Muscle of leg (tissue), 11 donors: ENCODE results near the gene ZBP1. TPM values are rescaled to one million over a fixed set of nuclear protein-coding genes. Genes with fewer than 3 reads are reported as not detected.

ENCODE experiments used
- DNase-seq: peaks from one replicate; pipeline ENCODE4 v3.0.0; 2013
- H3K27ac ChIP-seq: one replicate; pipeline ENCODE4 v1.5.1; 2013; ENCODE audit warnings: mild to moderate bottlenecking, low read length, control low read depth
- H3K27me3 ChIP-seq: one replicate; pipeline ENCODE4 v1.6.1; 2013; ENCODE audit warnings: low read length; ENCODE audit not compliant: control insufficient read depth, insufficient read depth
- H3K36me3 ChIP-seq: one replicate; pipeline ENCODE4 v1.6.1; 2013; ENCODE audit warnings: low read length; ENCODE audit not compliant: control insufficient read depth, insufficient read depth
- H3K4me1 ChIP-seq: one replicate; pipeline ENCODE4 v1.6.1; 2013; ENCODE audit warnings: low read length; ENCODE audit not compliant: control insufficient read depth, insufficient read depth
- H3K4me3 ChIP-seq: one replicate; pipeline ENCODE4 v1.5.1; 2013; ENCODE audit warnings: low read length, control low read depth
- H3K9me3 ChIP-seq: replicated peaks from 2 replicates; pipeline ENCODE4 v1.6.1; 2013; ENCODE audit warnings: low read depth, low read length; ENCODE audit not compliant: control insufficient read depth
- WGBS: methylation state at CpG from one replicate; pipeline ENCODE4 v1.1.5; 2013; ENCODE audit warnings: missing lambda C conversion rate; ENCODE audit not compliant: insufficient coverage; 5-methylcytosine and 5-hydroxymethylcytosine counted together
- polyA plus RNA-seq, 8 donors: library from polyadenylated mRNA; unstranded; fragments of 120-200 nt; gene quantifications; one replicate each; pipeline versions ENCODE4 v1.2.1 to v1.2.3, GENCODE V29; 2013; ENCODE audit warnings: inconsistent platforms in 1 of 8, low replicate concordance in 1 of 8; ENCODE audit not compliant: insufficient read length in 8 of 8, insufficient read depth in 1 of 8
- total RNA-seq: library from RNA; stranded (reverse); fragments of 120-200 nt; gene quantifications from one replicate; pipeline ENCODE4 v1.2.4, GENCODE V29; 2013

Gene ZBP1
- total and polyA plus RNA-seq, 9 donors = 0.04 to 0.18 (median 0.11) TPM; not detected in 3

GRCh38 chr20:57570145-57570850, 49.9 kb downstream of the ZBP1 start:
- H3K27me3 ChIP-seq = peaks cover 18% of the 10 kb centered on the region
- no peak overlapping the region for H3K27ac ChIP-seq
- H3K9me3 ChIP-seq = no peaks in the 10 kb centered on the region
- no peak overlapping the region for H3K4me3 ChIP-seq
- WGBS = 56% methylated on average over 15 of the region's 20 CpGs
- DNase-seq = no peak
- peaks cover 6% of the 10 kb centered on the region for H3K4me1 ChIP-seq
- no peaks in the 10 kb centered on the region for H3K36me3 ChIP-seq

- 85% methylated on average over 10 of the region's 12 CpGs for WGBS
- Histone ChIP-seq H3K27ac (no peak overlapping the region), H3K9me3 (no peaks in the 10 kb centered on the region), H3K36me3 (no peaks in the 10 kb centered on the region), H3K27me3 (peaks cover 19% of the 10 kb centered on the region), H3K4me1 (peaks cover 6% of the 10 kb centered on the region), H3K4me3 (no peak overlapping the region)
- DNase-seq = no peak
Measured at GRCh38 chr20:57568960-57569359, 51.3 kb downstream of the ZBP1 start.

GRCh38 chr20:57568088-57568896, 51.9 kb downstream of the ZBP1 start:
- no peak for DNase-seq
- no peaks in the 10 kb centered on the region for H3K9me3 ChIP-seq
- WGBS = 73% methylated on average over 12 of the region's 13 CpGs
- no peaks in the 10 kb centered on the region for H3K36me3 ChIP-seq
- H3K27ac ChIP-seq = no peak overlapping the region
- H3K27me3 ChIP-seq = peaks cover 16% of the 10 kb centered on the region
- no peak overlapping the region for H3K4me3 ChIP-seq
- peaks cover 6% of the 10 kb centered on the region for H3K4me1 ChIP-seq

DNA sequence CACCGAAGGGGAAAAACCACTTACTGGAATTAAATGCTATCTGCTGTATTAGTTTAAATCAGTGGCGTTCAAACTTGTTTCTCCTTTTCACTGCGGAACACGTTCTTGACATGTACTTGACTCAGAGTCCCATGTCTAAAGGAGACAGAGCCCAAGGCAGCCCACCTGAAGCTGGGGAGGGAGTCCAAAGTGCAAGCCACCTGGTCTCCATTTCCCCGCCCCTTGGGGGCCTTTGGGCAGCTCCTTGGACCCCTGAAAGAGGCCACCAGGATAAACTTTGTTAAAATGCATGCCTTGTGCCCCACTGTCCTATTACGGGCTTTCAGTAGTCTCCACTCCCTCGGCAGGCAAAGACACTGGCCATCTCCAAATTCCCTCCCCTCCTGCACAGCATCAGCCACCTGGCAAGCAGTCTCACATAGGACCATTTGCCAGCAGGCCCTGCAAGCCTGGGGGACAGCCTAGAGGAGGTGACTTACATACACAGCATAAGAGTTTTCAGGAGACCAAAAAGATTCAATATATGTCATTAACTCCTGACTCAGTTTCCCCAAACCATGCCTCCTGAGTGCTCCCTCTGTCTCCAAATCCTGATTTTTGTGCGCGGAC, 52.7 kb downstream of the ZBP1 start:
- H3K27ac ChIP-seq = no peak overlapping the region
- peaks cover 6% of the 10 kb centered on the region for H3K4me1 ChIP-seq
- H3K36me3 ChIP-seq = no peaks in the 10 kb centered on the region
- H3K4me3 ChIP-seq = no peak overlapping the region
- peaks cover 16% of the 10 kb centered on the region for H3K27me3 ChIP-seq
- no peaks in the 10 kb centered on the region for H3K9me3 ChIP-seq
- DNase-seq = no peak
- WGBS = 75% methylated on average over 7 of the region's 9 CpGs

DNA sequence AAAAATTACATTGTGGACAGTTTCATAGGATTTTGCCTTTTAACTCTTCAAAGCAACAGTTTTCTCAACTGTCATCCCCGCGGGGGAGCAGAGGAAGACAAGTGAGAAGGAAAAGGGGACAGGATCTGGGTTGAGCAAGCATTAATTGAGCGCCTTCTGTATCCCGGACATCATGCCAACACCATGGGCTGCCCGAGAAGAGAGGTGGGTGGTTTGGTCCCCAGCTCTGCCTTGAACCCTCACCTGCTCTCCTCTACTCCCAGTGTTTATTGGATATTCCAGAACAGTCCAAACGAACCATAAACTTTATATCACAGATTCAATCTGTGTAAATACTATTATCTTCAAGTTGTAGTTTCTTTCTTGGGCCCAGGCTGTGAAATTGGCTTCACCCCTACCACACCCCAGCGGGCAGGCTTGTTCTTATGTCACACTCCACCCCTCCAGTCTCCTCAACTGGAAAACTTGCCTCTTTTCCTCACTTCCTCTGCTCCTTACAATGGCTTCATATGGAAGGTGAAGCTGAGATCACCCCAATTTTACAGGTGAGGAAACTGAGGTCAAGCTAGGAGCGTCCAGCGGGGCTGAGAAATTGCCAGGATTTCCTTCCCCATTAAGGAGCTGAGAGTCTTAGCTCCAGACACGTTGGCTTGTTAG, 53.3 kb downstream of the ZBP1 start:
- H3K27ac ChIP-seq = no peak overlapping the region
- peaks cover 6% of the 10 kb centered on the region for H3K4me1 ChIP-seq
- no peaks in the 10 kb centered on the region for H3K36me3 ChIP-seq
- WGBS = 63% methylated on average over 5 of the region's 10 CpGs
- DNase-seq = no peak
- no peaks in the 10 kb centered on the region for H3K9me3 ChIP-seq
- H3K4me3 ChIP-seq = no peak overlapping the region
- H3K27me3 ChIP-seq = peaks cover 16% of the 10 kb centered on the region

GRCh38 chr20:57566399-57566798, 53.8 kb downstream of the ZBP1 start:
- WGBS = no CpG with 5 or more reads among the region's 1 CpG
- H3K4me1 ChIP-seq = peaks cover 7% of the 10 kb centered on the region
- H3K4me3 ChIP-seq = no peak overlapping the region
- DNase-seq = no peak
- no peaks in the 10 kb centered on the region for H3K36me3 ChIP-seq
- H3K27me3 ChIP-seq = peaks cover 16% of the 10 kb centered on the region
- H3K9me3 ChIP-seq = no peaks in the 10 kb centered on the region
- no peak overlapping the region for H3K27ac ChIP-seq

DNA sequence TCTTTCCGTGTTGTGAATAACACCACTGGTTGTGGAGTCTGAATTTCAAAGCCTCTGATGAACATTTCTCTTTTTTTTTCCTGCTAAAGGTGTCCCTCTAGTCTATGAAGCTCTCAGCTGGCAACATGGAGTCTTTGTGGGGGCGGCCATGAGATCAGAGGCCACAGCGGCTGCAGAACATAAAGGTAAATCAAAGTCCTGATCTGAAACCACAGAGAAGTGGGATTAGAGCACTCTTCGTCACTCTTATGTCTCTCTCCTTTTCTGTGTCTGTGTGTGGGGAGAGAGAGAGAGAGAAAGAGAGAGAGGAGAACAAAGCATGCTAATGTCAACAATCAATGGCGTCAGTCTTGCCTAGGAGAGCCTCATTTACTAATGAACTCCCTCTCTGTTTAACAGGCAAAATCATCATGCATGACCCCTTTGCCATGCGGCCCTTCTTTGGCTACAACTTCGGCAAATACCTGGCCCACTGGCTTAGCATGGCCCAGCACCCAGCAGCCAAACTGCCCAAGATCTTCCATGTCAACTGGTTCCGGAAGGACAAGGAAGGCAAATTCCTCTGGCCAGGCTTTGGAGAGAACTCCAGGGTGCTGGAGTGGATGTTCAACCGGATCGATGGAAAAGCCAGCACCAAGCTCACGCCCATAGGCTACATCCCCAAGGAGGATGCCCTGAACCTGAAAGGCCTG, 55.1 kb downstream of the ZBP1 start:
- Histone ChIP-seq H3K36me3 (no peaks in the 10 kb centered on the region), H3K9me3 (no peaks in the 10 kb centered on the region), H3K27ac (no peak overlapping the region), H3K27me3 (peaks cover 20% of the 10 kb centered on the region), H3K4me1 (peaks cover 7% of the 10 kb centered on the region), H3K4me3 (no peak overlapping the region)
- DNase-seq = no peak
- 82% methylated on average over 8 of the region's 11 CpGs for WGBS

DNA sequence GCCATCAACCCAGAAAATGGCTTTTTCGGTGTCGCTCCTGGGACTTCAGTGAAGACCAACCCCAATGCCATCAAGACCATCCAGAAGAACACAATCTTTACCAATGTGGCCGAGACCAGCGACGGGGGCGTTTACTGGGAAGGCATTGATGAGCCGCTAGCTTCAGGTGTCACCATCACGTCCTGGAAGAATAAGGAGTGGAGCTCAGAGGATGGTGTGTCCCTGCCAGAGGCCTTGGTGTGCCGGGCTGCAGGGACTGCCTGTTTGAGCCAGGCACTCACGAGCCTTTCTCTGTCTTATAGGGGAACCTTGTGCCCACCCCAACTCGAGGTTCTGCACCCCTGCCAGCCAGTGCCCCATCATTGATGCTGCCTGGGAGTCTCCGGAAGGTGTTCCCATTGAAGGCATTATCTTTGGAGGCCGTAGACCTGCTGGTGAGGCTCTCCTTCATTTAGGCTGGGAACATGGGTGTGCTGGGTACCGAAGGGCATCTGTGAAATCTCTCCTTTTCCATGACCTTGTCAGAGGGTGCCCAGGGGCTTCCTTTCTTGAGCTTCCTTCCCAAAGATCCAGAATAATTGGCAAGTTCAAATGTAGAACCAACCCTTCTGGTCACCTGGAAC, 55.9 kb downstream of the ZBP1 start:
- no peak for DNase-seq
- Histone ChIP-seq H3K27ac (no peak overlapping the region), H3K36me3 (no peaks in the 10 kb centered on the region), H3K4me3 (no peak overlapping the region), H3K4me1 (peaks cover 7% of the 10 kb centered on the region), H3K9me3 (no peaks in the 10 kb centered on the region), H3K27me3 (peaks cover 26% of the 10 kb centered on the region)
- 78% methylated on average over 9 of the region's 14 CpGs for WGBS

DNA sequence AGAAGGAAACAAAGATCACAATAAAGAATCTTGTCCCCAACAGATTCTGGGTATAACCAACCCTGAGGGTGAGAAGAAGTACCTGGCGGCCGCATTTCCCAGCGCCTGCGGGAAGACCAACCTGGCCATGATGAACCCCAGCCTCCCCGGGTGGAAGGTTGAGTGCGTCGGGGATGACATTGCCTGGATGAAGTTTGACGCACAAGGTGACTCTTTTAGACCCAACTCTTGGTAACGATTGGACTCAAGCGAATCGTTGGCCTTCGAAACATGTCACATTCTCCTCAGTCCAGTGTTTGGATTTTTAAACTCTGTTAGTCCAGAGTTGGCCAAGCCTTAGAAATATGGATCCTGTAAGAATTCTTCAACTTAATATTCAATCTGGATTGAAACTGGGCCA, 56.7 kb downstream of the ZBP1 start:
- Histone ChIP-seq H3K4me1 (peaks cover 7% of the 10 kb centered on the region), H3K9me3 (no peaks in the 10 kb centered on the region), H3K27ac (no peak overlapping the region), H3K27me3 (peaks cover 27% of the 10 kb centered on the region), H3K4me3 (no peak overlapping the region), H3K36me3 (no peaks in the 10 kb centered on the region)
- 97% methylated on average over 9 of the region's 12 CpGs for WGBS
- no peak for DNase-seq
